NCI-H128 (cell line): ENCODE data around the gene SDHAF2.
"Not testable (repeated sequence)": the region's sequence is repeated elsewhere in the genome, so short reads cannot be mapped to it uniquely, and the experiment has no call there.

ENCODE experiments used
- DNase-seq: peaks from one replicate; lab custom pipeline; 2025; ENCODE audit not compliant: unreplicated experiment; lab: John Stamatoyannopoulos, UW

SDHAF2 gene

DNA sequence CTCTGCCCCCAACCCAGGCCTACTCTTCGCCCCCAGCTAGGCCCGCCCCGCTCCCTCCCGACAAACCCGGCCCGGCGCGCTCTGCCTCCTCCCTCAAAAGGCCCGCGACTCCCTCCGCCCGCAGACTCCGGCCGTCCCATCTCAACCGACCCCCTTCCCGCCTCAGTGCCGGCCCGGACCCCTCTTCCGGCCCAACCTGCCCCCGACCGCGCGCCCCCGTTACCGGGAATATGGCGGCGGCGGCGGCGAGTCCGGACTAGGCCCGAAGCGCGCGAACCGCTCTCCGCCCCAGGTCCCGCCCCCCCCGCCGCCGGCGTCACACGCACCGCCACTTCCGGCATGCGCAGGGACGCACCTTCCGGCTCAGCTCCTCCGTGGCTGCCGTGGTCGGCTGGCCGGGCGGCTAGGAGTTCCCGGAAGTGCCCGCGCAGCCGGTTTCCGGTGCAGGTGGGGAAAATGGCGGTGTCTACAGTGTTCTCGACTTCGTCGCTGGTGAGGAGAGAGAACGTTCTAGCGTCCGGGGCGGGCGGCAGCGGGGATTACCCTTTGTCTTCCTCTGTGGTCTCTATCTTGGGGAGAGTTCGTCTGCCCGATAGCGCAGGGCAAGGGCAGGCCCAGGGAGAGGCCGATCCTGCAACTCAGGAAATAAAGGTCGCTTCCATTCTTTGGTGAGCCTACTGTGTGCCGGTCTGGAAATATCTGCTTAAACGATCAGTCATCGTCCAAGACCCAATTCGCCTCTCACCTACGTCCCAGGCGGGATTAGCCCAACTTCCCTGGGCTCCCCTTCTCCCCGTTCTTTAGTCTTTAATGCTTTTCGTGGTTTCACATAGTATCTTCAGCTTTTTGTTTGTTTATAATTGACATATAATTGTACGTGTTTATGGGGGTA, at the start of gene SDHAF2, which contains the start of gene CPSF7:
TSS of gene SDHAF2 (plus strand) at position 434 of the 892 bp plus-strand sequence. CDS start at position 457, 23 bp downstream.
TSS of gene CPSF7 (minus strand) at position 285 of the 892 bp plus-strand sequence. CDS start 740 bp downstream, outside the sequence.
- DNase-seq = peak; percentile 92

DNA sequence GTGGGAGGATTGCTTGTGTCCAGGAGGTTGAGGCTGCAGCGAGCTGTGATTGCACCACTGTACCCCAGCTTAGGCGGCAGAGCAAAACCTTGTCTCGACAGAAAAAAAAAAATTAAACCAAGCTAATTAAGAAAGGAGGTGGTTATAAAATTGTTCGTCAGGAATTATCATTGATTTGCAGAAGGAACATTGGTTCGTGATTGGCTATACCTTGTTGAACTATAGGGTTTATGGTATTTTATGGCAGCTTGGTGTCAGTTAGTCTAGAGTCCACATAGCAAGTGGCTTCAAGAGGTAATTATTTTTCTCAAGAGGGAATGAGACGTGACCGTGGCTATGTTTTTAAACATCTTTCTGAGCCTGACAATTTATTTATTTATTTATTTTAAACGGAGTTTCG, 49.0 kb upstream of the SDHAF2 start:
- no peak for DNase-seq

DNA sequence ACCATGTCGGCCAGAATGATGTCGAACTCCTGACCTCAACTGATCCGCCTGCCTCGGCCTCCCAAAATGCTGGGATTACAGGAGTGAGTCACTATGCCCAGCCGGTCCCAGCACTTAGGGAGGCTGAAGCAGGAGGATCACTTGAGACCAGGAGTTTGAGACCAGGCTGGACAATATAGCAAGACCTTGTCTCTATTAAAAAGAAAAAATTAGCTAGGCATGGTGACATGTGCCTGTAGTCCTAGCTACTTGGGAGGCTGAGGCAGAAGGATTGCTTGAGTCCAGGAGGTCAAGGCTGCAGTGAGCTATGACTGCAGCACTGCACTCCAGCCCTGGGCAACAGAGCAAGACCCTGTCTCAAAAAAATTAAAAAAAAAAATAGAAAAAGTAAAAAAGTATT, 46.1 kb upstream of the SDHAF2 start:
- DNase-seq = not testable (repeated sequence)

DNA sequence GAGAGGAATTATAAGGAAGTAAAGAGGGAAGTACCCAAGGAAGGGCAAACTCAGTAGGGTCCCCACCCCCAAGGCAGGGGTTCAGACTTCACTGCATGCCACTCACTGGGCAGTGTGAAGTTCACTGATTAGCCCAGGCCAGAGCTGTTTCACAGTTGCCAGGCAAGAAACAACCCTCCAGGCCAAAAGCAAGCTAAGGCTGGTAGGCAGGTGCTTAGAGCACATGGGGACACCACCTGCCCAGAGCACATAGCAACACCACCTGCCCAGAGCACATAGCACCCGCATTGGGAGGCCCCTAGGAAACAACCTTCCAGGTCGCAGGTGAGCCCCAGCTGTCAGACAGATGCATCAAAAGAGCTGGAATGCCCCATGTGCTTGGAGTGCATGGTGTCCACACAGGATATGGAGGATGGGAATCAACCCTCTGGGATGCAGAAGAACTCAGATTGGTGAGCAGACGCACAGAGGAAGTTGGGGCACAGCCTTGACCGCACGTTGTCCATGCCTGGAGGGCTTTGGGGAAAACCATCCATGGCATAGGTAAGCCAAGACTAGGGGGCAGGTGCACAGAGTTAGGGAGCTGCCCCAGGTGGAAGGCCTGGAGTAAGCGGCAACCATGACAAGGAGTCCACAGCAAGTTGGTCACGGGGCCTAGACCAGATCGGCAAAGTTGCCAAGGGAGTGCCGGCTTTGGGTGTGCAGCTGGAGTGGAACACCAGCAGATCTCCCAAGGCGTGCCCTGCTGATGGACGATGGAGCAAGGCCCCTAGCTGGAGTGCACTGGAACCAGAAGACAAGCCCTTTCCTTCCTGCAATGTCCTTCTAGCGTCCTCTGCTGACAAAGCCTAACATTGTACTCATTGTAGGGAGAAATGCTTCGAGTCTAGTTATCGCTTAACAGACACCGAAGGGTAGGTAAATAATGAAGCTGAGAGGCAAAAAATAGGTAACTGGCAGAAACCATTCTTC, 45.4 kb upstream of the SDHAF2 start:
- no peak for DNase-seq

DNA sequence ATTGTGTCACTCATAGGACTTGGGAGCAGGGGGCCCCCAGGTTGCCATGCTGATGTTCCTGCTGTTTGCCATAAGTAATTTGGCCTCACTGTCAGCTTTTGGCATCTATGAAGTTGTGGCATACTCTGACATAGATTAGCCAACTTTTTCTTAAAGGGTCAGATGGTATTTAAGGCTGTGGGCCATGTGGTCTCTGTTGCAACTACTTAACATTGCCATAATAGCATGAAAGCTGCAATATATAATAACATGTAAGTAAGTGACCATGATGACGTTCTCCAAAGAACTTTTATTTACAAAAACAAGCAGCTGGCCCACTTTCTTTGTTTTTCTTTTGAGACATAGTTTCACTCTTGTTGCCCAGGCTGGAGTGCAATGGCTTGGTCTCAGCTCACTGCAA, 39.8 kb upstream of the SDHAF2 start:
- no peak for DNase-seq

GRCh38 chr11:61392981-61393595, 36.8 kb upstream of the SDHAF2 start:
- no peak for DNase-seq

DNA sequence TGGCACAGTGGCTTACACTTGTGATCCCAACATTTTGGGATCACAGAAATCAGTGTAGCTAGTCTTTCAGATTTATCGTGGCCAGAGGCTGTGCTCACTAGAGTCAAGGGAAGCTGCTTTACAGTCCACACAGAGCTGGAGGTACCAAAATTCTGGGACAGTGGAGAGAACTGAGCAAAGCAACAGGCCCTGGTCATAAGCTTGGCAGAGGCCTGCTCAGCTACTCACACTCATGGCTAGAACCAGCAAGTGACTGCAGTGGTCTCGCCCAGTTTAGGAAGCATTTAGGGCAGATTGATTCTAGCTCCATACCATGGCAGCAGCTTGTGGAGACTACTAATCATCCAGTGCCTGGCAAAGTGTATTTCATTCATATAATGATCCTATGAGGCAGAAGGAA, 28.8 kb upstream of the SDHAF2 start:
- no peak for DNase-seq

DNA sequence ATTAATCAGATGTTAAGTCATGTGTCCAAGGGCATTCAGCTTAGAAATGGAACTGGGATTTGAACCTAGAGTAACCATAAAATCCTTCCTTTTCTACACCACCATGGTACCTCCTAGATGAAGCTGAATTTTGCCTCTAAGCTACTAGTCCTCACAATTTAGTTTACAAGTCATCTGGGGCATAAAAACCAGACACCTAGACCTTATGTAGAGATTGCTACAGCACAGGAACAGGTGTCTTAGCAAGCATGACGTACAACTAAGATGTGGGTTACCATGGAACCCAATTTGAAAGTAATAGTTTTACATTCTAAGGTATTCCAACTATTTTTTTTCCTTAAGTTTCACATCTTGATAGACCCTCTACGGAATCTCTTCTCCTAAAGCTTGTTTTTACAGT, 28.4 kb upstream of the SDHAF2 start:
- DNase-seq = no peak

DNA sequence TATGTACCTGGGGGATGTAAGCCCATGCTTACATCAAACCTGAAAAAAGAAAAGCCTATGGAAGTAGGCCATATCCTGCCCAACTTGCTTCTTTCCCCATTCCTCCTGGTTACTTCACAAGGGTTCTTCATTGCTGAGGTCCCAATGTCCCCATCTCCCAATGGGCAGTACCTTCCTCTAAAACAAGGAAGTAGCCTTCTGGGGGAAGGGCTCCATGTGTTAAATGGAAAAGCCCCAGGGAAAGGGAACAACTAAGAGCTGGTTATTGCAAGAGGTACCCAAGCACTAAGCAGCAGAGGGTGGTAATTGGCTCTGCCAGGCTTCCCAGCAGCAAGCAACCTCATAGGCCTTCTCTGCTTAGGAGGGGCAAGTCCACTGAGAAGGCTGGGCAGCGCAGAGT, 26.3 kb upstream of the SDHAF2 start:
- DNase-seq = no peak

GRCh38 chr11:61404103-61404502, 25.8 kb upstream of the SDHAF2 start:
- no peak for DNase-seq

DNA sequence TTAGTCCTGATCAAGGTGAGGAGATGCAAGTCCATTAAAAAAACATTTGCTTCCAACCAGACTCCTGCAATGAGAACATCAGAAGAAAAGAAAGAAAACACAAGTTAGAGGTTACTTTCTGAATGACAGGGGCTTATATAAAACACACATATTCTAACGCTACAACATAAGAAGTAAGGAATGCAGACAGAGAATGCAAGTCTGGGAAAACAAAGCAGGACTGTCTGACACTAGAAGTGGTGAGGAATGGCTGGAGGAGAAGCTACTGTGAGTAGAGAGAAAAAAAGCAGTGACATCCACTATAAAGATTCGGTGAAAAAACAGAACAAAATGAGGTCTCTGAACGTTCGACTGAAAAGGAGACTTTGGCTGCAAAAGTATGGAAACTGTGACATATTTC, 25.3 kb upstream of the SDHAF2 start:
- DNase-seq = no peak

DNA sequence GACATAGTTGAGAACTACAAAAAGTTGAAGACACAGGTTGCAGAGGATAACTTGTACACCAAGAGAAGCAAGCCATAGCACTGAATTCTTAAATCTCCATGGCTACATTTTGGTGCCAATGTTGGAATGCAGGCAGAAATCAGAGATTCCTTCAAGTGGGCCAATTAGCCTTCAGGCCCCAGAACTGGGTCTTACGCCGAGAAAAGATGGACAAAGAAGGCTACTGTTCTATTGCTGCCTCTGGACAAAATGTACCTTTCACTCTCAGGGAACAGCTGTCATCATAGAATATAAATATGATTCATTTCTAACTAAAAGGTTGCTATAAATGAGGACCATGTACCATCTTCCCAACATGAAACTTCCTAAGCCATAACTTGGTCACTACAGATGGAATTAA, 23.9 kb upstream of the SDHAF2 start:
- DNase-seq = no peak

- DNase-seq = no peak
Observed at GRCh38 chr11:61406991-61407728, 22.8 kb upstream of the SDHAF2 start.

GRCh38 chr11:61411589-61411988, 18.3 kb upstream of the SDHAF2 start:
- no peak for DNase-seq

DNA sequence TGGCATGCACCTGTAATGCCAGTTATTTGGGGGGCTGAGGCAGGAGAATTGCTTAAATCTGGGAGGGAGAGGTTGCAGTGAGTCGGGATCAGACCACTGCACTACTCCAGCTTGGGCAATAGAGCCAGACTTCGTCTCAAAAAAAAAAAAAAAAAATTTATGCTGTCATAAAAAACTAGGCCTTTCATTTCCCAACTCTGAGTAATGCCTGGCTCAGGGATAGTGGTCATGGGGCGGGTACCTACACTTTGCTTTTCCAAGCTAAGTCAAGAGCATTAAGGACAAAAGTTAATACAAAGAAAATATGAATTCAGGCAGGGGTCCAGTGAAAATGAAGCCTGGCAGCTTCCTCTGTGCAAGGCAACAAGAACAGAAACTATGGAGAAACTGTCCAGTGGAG, 16.4 kb upstream of the SDHAF2 start:
- DNase-seq = no peak

DNA sequence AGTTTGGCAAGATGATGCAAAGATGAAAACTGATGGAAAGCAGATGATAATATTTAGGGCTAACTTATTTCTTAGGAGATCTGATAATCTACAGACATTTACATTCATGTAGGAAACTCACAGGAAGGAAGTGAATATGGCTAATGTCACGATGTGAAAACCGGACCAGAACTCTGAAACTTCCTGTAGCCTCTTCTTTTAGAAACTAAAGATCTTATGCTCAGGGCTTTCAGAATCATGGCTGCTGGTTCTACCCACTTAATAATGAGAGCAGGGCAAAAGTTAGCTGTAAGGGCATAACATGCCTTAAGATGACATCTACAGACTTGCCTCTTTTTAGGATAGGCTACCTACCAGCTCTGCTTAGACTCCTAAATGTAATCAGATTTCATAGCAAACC, 15.4 kb upstream of the SDHAF2 start:
- DNase-seq = no peak

DNA sequence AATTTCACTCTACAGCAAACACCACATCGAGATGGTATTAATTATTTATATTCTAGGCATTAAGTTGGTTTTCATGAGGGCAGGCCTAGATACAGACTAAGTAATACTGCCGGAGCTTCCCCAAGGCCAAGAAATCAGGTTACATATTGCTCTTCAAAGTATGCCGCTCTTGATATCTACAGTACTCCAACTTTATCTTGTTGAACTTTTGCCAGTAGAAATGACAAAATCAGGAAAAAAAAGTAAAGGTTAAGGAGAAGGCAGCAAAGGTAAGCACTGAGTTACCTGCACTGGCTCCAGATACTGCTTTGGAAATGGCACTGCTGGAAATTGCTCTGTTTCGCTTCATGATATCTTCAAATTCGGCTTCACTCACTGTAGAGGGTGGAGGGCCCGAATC, 14.5 kb upstream of the SDHAF2 start:
- no peak for DNase-seq

DNA sequence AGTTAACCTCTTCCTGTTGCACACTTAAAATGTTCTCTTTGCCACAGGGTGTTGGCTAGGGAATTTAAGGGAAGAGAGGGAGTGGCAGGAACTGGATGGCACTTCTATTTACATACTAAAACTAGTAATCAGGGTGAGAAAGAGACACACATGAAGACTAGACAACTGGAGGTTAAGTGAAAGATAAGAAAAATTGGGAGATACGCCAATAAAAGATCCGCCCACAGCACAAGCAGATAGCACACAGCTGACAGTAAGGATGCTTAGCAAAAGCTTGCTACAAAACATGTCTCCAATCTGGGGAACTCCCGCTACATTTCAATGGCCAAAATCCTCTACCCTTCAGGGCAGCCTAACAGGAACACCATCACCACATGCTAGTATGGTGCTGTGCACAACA, 13.0 kb upstream of the SDHAF2 start:
- no peak for DNase-seq

DNA sequence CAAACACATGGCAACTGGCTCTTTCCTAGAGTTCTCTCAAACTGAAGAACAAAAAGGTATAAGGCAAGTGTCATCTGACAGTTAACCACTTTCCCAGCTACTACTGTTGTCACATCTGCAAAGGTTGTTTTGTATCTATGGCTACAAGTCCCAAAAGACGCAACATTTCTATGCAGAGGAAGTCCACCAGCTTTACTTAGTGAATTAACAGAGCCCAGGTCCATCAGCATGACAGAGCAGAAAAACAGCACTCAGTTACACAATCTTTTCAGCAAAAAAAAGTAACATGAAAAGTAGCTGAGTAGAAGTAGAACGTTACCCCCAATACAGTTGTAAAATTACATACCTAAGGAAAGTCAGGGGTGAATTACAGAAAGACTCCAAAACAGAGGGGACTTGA, 12.3 kb upstream of the SDHAF2 start:
- no peak for DNase-seq

DNA sequence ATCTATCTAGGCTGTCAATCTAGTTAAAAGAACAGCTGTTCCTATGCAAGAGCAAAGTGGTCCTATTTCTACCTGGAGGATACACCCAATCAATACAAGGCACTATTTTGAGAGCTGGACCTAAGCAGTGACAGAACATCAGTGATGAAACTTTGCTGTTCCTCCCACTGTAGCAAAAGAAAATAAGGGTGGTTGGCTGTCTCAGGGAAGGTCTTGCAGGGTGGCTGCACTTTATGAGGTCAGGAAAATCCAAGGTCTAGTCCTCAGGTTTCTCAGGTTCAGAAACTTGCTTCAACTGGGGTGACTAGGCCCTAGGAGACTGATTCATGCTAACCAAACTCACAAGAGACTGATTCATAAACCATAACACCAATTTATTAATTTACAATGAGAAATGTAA, 11.8 kb upstream of the SDHAF2 start:
- no peak for DNase-seq

GRCh38 chr11:61422226-61422625, 7.7 kb upstream of the SDHAF2 start:
- no peak for DNase-seq
